ENCODE measurements around the gene SNPH. TPM values are rescaled to one million over a fixed set of nuclear protein-coding genes. Genes with fewer than 3 reads are reported as not detected.

SNPH gene
- total RNA-seq, 4 donors from 2014 or later = 0.89 to 3.8 (median 2.5) TPM

DNA sequence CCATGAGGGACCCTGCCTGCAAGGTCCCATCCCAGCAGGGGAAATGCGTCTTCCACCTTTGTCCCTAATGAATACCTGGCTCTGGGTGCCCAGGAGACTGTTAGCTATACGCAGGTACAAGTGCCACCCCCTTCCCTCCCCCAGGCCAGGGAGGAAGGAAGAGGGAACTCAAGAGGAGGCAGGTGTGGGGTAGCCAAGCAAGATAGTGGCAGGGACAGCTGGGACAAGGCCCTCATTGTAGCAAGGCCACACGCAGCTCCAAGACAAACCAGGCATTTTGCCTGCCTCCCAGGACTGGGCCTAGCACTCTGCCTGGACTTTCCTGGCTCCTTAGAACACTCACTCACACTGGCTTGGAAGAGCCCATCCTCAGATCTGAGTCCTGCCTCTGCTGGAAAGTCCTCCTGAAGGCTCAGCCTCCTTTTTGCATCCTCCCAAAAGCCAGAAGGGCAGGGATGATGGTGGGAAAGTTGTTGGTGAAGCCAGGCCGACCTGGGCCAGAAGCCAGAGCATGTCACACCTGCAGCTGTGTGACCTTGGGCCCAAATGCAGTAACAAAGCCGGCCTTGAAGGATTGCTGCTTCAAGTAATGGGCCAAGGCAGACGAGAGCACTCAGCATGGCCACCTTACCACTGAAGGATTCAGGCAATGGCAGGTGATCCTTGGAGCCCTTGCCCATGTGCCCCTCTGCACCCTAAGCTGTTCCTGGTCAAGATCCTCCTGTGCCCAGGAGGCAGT, 27.7 kb downstream of the SNPH start:
- no peaks in the 10 kb centered on the region for H3K9me3 ChIP-seq
- 94% methylated on average over 4 of the region's 6 CpGs for WGBS
- H3K4me3 ChIP-seq = no peak overlapping the region
- no peaks in the 10 kb centered on the region for H3K27me3 ChIP-seq
- H3K36me3 ChIP-seq = no peaks in the 10 kb centered on the region
- no peak for DNase-seq (ENCODE audit: low spot score in 2 of 2)
- H3K4me1 ChIP-seq = peaks cover 3% of the 10 kb centered on the region
- H3K27ac ChIP-seq = no peak overlapping the region
- TF ChIP-seq POLR2A (IDR thresholded peaks at IDR 0.05) (no peak), EP300 (IDR thresholded peaks at IDR 0.05) (no peak), POLR2AphosphoS5 (IDR thresholded peaks at IDR 0.05) (no peak)
- TF ChIP-seq, protein P1, sequence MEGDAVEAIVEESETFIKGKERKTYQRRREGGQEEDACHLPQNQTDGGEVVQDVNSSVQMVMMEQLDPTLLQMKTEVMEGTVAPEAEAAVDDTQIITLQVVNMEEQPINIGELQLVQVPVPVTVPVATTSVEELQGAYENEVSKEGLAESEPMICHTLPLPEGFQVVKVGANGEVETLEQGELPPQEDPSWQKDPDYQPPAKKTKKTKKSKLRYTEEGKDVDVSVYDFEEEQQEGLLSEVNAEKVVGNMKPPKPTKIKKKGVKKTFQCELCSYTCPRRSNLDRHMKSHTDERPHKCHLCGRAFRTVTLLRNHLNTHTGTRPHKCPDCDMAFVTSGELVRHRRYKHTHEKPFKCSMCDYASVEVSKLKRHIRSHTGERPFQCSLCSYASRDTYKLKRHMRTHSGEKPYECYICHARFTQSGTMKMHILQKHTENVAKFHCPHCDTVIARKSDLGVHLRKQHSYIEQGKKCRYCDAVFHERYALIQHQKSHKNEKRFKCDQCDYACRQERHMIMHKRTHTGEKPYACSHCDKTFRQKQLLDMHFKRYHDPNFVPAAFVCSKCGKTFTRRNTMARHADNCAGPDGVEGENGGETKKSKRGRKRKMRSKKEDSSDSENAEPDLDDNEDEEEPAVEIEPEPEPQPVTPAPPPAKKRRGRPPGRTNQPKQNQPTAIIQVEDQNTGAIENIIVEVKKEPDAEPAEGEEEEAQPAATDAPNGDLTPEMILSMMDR (IDR thresholded peaks at IDR 0.05) = no peak

DNA sequence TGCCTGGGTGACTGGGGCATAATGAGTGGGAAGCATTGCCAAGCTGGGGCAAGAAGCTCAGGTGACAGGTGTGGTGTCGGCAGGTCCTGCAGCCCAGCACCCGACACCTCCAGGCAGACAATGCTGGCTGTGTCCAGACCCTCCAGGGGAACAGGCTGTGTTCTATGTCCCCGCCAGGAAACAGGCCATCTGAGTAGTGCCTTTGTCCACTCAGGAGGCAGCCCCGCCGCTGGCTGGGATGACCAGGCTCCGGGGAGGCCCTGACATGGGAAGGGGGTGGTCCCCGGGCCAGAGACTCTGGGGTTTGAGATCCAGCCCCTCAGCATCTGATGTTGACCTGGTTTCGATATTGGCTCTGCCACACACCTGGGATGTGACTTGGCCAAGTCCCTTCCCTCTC, 28.4 kb downstream of the SNPH start:
- no peaks in the 10 kb centered on the region for H3K9me3 ChIP-seq
- no peaks in the 10 kb centered on the region for H3K36me3 ChIP-seq
- no peak overlapping the region for H3K4me3 ChIP-seq
- H3K4me1 ChIP-seq = peaks cover 3% of the 10 kb centered on the region
- DNase-seq (ENCODE audit: low spot score in 2 of 2) = peak in 1 of 2 donors; percentile 41
- no CpG with 5 or more reads among the region's 8 CpGs for WGBS
- H3K27ac ChIP-seq = no peak overlapping the region
- H3K27me3 ChIP-seq = no peaks in the 10 kb centered on the region
- TF ChIP-seq EP300 (IDR thresholded peaks at IDR 0.05) (no peak), POLR2AphosphoS5 (IDR thresholded peaks at IDR 0.05) (no peak), POLR2A (IDR thresholded peaks at IDR 0.05) (no peak)
- TF ChIP-seq, protein P1 (IDR thresholded peaks at IDR 0.05) = no peak

DNA sequence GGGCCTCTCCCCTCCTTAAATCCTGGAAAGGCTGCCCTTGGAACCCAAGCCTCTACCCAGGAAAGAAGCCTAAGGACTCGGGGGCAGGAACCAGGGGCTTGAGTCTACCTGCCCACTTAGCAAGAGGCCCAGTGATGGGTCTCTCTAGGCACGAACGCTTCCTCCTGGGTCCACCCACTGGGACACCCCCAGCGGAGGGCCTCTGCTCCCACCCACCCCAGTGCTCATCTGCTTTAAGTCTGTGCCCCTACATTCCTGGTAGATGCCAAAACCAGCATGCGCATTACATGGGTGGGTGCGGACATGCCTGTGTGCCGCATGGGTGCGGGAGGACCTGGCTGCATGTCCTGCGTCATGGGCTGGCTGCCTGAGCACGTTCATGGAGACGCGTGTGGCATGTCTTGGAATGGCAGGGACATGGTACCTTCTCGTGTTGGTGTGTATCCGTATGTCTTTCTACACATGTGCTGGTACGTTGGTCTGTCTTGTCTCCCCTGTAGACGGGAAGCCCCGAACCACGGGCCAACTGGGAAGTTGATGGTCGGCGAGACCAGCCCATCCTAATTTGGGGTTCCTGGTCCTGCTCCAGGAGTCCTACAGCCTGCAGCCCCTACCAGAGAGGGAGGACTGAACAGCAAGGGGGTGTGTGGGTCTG, 29.3 kb downstream of the SNPH start:
- Histone ChIP-seq H3K4me3 (no peak overlapping the region), H3K9me3 (no peaks in the 10 kb centered on the region)
- WGBS = 98% methylated on average over 8 of the region's 20 CpGs

DNA sequence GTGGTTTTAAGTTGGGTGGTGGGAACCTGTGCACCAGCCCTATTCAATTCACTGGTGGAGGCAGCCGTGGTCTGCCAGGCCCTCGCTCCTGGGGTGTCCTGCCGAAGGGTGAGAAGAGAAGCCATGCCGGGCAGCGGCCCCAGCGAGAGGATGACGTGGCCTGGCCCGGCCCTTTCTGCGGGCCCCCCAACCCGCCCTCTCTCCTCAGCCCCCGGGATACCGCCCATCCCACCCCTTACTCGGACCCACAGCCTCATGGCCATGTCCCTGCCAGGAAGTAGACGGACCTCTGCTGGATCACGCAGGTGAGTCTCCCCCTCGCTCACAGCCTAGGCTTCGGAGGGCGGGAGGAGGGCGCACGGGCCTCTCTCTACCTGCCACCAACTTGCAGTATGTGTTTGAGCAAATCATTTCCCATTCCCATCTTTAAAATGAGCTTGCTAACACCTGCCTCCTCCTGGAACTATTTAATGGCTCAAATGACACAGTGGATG, 30.1 kb downstream of the SNPH start:
- no peak overlapping the region for H3K27ac ChIP-seq
- H3K36me3 ChIP-seq = no peaks in the 10 kb centered on the region
- no peaks in the 10 kb centered on the region for H3K27me3 ChIP-seq
- no peaks in the 10 kb centered on the region for H3K9me3 ChIP-seq
- TF ChIP-seq POLR2AphosphoS5 (IDR thresholded peaks at IDR 0.05) (no peak), EP300 (IDR thresholded peaks at IDR 0.05) (no peak), POLR2A (IDR thresholded peaks at IDR 0.05) (no peak)
- TF ChIP-seq, protein P1 (IDR thresholded peaks at IDR 0.05) = no peak
- WGBS = 88% methylated on average over 6 of the region's 20 CpGs
- no peak overlapping the region for H3K4me3 ChIP-seq
- peaks cover under 1% of the 10 kb centered on the region for H3K4me1 ChIP-seq
- DNase-seq (ENCODE audit: low spot score in 2 of 2) = no peak

More for the DNA sequence above, 29.3 kb downstream of the SNPH start:
- Histone ChIP-seq H3K4me1 (peaks cover 3% of the 10 kb centered on the region), H3K36me3 (no peaks in the 10 kb centered on the region), H3K27me3 (no peaks in the 10 kb centered on the region), H3K27ac (no peak overlapping the region)
- peak in 1 of 2 donors; percentile 41 for DNase-seq (ENCODE audit: low spot score in 2 of 2)
- TF ChIP-seq, protein P1 (IDR thresholded peaks at IDR 0.05) = no peak
- TF ChIP-seq POLR2AphosphoS5 (IDR thresholded peaks at IDR 0.05) = no peak
- TF ChIP-seq EP300 (IDR thresholded peaks at IDR 0.05) = no peak

DNA sequence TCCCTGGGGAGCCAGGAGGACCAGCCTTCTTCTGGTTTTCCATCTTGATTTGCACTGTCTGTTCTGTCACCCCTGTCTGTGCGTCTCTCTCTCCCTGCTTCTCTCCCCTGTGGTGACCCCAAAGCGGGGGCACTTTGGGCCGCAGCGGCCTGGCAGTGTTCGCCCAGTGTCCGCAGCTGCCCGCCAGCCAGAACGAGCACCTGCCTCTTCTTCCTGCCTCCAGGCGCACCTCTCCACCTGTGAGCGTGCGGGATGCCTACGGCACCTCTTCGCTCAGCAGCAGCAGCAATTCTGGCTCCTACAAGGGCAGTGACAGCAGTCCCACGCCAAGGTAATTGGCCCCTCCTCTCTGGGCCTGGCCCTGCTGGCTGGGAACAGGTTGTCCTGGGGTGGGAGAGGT, 30.8 kb downstream of the SNPH start:
- DNase-seq (ENCODE audit: low spot score in 2 of 2) = no peak
- H3K27ac ChIP-seq = no peak overlapping the region
- no peaks in the 10 kb centered on the region for H3K27me3 ChIP-seq
- no peaks in the 10 kb centered on the region for H3K9me3 ChIP-seq
- no peaks in the 10 kb centered on the region for H3K4me1 ChIP-seq
- H3K4me3 ChIP-seq = no peak overlapping the region
- TF ChIP-seq EP300 (IDR thresholded peaks at IDR 0.05) (no peak), POLR2AphosphoS5 (IDR thresholded peaks at IDR 0.05) (no peak), POLR2A (IDR thresholded peaks at IDR 0.05) (no peak)
- TF ChIP-seq, protein P1 (IDR thresholded peaks at IDR 0.05) = no peak
- no peaks in the 10 kb centered on the region for H3K36me3 ChIP-seq
- WGBS = 93% methylated on average over 14 of the region's 14 CpGs
